Mucosa of descending colon (tissue), 3 donors: ENCODE results near the gene RASA4. TPM values are rescaled to one million over a fixed set of nuclear protein-coding genes. Genes with fewer than 3 reads are reported as not detected.
A peak's percentile ranks its signal among the peaks of the same experiment; 100 is the strongest.
"Not testable (repeated sequence)": the region's sequence is repeated elsewhere in the genome, so short reads cannot be mapped to it uniquely, and the experiment has no call there.

Experiments used
- ATAC-seq: fragments of 200-7000 bp; cut with Tn5 transposase; one replicate; pipeline ENCODE4 v1.9.1; 2020; ENCODE audit warnings: mild to moderate bottlenecking, moderate library complexity
- DNase-seq, 3 donors: peaks; one replicate each; pipeline ENCODE4 v3.0.0-alpha.2; 2020
- H3K36me3 ChIP-seq: fragments of 200-600 bp; one replicate; pipeline ENCODE4 v1.8.0; 2021; ENCODE audit warnings: low read depth, mild to moderate bottlenecking
- H3K4me1 ChIP-seq: fragments of 200-600 bp; one replicate; pipeline ENCODE4 v1.8.0; 2021; ENCODE audit warnings: low read depth, mild to moderate bottlenecking
- H3K4me3 ChIP-seq: fragments of 200-600 bp; one replicate; pipeline ENCODE4 v1.8.0; 2021; ENCODE audit warnings: mild to moderate bottlenecking
- H3K9me3 ChIP-seq: fragments of 200-600 bp; one replicate; pipeline ENCODE4 v1.8.0; 2021; ENCODE audit warnings: mild to moderate bottlenecking
- intact Hi-C, 2 donors: fragments of 100-400 bp; cut with DNase I in 1 of 2; cut with micrococcal nuclease in 1 of 2; formaldehyde crosslinking; loops; one replicate each; pipeline versions ENCODE4 v1.11.0 to v1.11.1; 2022; cut with DNase I, micrococcal nuclease
- long read RNA-seq, 2 donors: library from polyadenylated mRNA; unstranded; transcript quantifications; one replicate each; pipeline ENCODE4 v2.0.0, GENCODE V29; 2019 to 2021
- total RNA-seq, 3 donors: library from RNA; stranded (reverse); fragmentation: NEBNext Ultra II Directional in 2 of 3; extraction: Animal tissue kit (Norgen Biotek cat#: 25700) in 2 of 3; gene quantifications; one replicate each; pipeline versions ENCODE4 v1.2.1 to v1.2.4, GENCODE V29; 2021 to 2023
- donor health status: DM: no; HTN: no; CAD: no; lungs with moderate emphysema.
- donor health status: DM: no; HTN: no; CAD: no.
- donor health status: DM: no; HTN: yes; CAD: no.

The RASA4 gene
- 10 to 100 TPM; 18.3 to 68.4 (median 21.5) TPM for total RNA-seq
- long read RNA-seq, donor 1, full-length matches to known transcripts = 31 of 70 reads
- long read RNA-seq, donor 1, partial matches to known transcripts = 17 of 70 reads
- long read RNA-seq, donor 1, other reads (novel, unspliced or antisense) = 22 of 70 reads
- long read RNA-seq, donor 2, full-length matches to known transcripts = 1 of 3 reads
- long read RNA-seq, donor 2, partial matches to known transcripts = 2 of 3 reads
- long read RNA-seq, donor 2, other reads (novel, unspliced or antisense) = 0 of 3 reads

DNA sequence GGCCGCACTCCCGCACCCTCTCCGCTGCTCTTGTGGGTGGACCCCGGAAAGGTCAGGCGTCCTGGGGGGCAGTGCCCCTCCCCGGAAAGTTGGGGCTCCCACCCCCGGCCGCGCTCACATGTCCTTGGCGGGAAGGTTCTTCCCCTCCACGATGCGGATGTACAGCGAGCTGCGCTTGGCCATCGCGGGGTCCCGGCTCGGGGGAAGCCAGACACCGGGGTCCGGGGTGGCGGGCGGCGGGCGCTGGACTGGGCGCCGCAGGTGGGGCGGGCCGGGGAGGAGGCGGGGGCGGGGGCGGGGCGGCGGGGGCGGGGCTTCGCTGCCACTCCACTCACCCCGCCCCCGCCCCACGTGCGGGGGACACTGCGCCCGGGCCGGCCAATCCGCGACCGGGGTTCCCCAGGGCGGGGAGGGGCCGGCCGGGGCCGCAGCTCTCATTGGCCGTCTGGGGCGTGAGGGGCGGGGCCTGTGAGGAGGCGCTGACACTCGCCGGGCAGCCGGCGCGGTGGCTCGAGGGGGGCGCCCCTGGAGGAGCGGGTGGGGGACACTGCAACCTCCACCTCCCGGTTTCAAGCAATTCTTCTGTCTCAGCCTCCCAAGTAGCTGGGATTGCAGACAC lies at the start of gene RASA4:
TSS of gene RASA4 (minus strand) at position 250 of the 619 bp plus-strand sequence. CDS start at position 183, 67 bp downstream.
- H3K4me3 ChIP-seq, H3K4me1 ChIP-seq, H3K9me3 ChIP-seq, H3K36me3 ChIP-seq, intact Hi-C loops: not testable (repeated sequence)
- peak; percentile 16 to 75 (median 71) for DNase-seq
- peak; percentile 97 for ATAC-seq

DNA sequence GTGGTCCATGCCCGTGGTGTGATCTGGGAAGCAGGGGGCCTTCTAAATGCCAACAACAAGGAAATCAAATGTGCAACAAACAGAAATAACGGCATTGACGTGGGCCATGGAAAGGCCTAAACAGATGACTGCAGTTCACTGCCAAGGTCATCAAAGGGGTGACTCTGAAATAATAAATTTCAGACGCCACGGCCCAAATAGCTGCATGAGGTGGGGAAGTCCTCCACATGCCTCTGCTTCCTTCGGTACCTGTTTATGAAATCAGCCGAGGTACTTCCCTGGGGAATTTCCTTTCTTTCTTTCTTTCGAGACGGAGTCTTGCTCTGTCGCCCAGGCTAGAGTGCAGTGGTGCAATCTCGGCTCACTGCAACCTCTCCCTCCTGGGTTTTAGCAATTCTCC lies 48.2 kb upstream of the RASA4 start:
- DNase-seq, ATAC-seq, H3K36me3 ChIP-seq, H3K4me1 ChIP-seq, H3K9me3 ChIP-seq, H3K4me3 ChIP-seq, intact Hi-C loops: not testable (repeated sequence)

DNA sequence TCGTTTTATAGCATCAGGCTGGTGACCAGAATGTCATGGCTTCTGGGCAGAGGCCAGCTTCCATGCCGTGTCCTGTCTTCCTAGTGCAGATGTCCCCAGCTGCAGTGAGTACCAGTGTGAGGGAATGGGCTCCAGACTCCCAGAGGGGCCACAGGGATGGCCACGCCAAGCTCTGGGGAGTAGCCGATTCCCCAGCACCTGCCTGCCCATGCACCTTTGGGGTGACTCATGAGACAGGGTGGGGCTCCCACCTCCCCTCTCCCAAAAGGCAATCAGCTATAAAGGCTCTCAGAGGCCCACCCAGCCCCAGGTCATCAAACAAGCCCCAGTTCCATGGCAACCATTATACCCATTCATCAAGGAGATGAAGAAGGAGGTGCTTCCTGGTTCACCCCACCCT lies 33.4 kb upstream of the RASA4 start, which contains the start of gene SPDYE2B:
TSS of gene SPDYE2B (plus strand) at position 396 of the 400 bp plus-strand sequence. CDS start 2,030 bp downstream, outside the sequence.
- H3K9me3 ChIP-seq, H3K4me3 ChIP-seq, H3K4me1 ChIP-seq, DNase-seq, H3K36me3 ChIP-seq, intact Hi-C loops, ATAC-seq: not testable (repeated sequence)

DNA sequence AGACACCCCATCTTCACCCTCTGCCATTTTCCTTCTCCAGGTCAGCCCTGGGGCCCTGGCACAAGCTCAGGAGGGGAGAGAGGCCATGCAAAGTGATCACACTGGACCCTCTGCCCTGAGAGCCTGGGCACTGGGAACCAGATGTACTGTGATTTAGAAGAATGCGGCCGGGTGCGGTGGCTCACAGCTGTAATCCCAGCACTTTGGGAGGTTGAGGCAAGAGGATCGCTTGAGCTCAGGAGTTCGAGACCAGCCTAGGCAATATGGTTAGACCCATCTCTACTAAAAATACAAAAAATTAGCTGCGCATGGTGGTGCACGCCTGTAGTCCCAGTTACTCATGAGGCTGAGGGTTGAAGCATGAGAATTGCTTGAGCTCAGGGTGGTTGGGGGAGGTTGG lies 31.3 kb upstream of the RASA4 start:
- H3K4me3 ChIP-seq, H3K36me3 ChIP-seq, H3K9me3 ChIP-seq, H3K4me1 ChIP-seq, ATAC-seq, intact Hi-C loops: not testable (repeated sequence)
- peak in 1 of 3 donors; percentile 17 for DNase-seq

GRCh38 chr7:102643404-102643803 lies 26.8 kb upstream of the RASA4 start:
- H3K9me3 ChIP-seq, H3K36me3 ChIP-seq, DNase-seq, intact Hi-C loops, H3K4me3 ChIP-seq, ATAC-seq, H3K4me1 ChIP-seq: not testable (repeated sequence)

GRCh38 chr7:102642691-102643090 lies 26.1 kb upstream of the RASA4 start, which contains the start of gene UPK3BL1:
Gene UPK3BL1 (minus strand): TSS chr7:102642791. CDS start chr7:102642741, 50 bp downstream.
- intact Hi-C loops, H3K9me3 ChIP-seq, H3K4me1 ChIP-seq, H3K4me3 ChIP-seq, H3K36me3 ChIP-seq, DNase-seq, ATAC-seq: not testable (repeated sequence)

DNA sequence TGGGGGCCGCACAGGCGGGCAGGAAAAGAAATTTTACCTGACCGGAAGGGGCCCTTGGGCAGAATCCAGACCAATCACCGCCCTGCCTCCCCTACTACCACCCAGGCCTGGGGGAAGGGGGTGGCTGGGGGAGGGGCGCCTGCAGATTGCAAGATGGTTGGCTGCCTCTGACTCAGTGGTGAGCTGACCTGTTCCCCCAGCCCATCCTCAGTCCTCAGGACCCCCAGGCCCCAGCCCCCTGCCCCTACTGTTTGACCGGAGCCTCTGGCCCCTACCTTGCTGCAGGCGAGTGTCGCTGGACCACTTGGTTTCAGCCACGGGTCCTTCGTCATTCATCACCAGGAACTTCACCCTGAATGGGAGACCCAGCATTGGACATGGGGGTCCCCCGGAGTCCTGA lies 22.3 kb upstream of the RASA4 start:
- H3K9me3 ChIP-seq, H3K4me3 ChIP-seq, H3K36me3 ChIP-seq, intact Hi-C loops, H3K4me1 ChIP-seq, ATAC-seq: not testable (repeated sequence)
- peak in 2 of 3 donors; percentile 27 to 36 for DNase-seq

- H3K36me3 ChIP-seq, H3K4me1 ChIP-seq, ATAC-seq, H3K4me3 ChIP-seq, H3K9me3 ChIP-seq, intact Hi-C loops: not testable (repeated sequence)
- peak in 1 of 3 donors; percentile 19 for DNase-seq
These were observed 20.4 kb upstream of the RASA4 start for GRCh38 chr7:102636956-102637355.

- ATAC-seq = peak; percentile 32
These were observed 18.8 kb upstream of the RASA4 start for GRCh38 chr7:102635354-102635753.

DNA sequence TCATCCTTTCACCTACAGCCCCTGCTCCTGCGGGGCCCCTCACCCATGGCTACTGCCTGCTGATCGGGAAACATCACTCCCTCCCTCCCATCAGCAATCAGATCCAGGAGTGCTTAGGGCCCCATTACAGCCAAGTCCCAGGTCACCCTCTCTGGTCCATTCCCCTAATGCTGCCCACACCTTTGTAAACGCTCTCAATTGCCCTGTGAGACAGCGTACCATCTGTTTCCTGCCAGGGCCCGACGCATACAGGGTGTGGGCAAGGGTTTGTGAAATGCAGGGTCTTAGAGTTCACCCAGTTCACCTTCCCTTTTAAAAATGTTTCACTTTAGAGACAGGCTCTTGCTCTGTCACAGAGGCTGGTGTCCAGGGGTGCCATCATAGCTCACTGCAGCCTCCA lies 17.7 kb upstream of the RASA4 start:
- peak; percentile 55 for ATAC-seq
- H3K36me3 ChIP-seq, H3K4me3 ChIP-seq, H3K9me3 ChIP-seq, H3K4me1 ChIP-seq, intact Hi-C loops: not testable (repeated sequence)
- peak in 1 of 3 donors; percentile 12 for DNase-seq

More at GRCh38 chr7:102635354-102635753, 18.8 kb upstream of the RASA4 start:
- H3K4me3 ChIP-seq, H3K9me3 ChIP-seq, DNase-seq, H3K36me3 ChIP-seq, H3K4me1 ChIP-seq, intact Hi-C loops: not testable (repeated sequence)

DNA sequence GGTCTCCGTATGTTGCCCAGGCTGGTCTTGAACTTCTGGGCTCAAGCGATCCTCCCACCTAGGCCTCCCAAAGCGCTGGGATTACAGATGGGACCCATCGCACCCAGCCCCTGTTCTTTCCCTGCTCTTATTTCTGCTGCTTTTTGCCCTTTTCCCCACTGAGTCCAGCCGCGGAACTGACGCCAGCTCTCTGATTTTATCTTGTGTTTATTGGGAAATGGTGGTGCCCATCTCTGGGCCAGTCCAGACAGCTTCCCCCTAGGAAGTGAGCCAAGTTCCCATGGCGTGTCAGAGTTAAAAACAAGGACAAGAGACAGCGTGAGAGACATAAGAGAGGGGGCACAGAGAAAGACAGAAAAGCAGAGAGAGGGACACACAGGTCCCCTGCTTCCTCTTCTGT lies 14.1 kb upstream of the RASA4 start:
- not testable (repeated sequence) for ATAC-seq
- peak in 1 of 3 donors; percentile 3 for DNase-seq

DNA sequence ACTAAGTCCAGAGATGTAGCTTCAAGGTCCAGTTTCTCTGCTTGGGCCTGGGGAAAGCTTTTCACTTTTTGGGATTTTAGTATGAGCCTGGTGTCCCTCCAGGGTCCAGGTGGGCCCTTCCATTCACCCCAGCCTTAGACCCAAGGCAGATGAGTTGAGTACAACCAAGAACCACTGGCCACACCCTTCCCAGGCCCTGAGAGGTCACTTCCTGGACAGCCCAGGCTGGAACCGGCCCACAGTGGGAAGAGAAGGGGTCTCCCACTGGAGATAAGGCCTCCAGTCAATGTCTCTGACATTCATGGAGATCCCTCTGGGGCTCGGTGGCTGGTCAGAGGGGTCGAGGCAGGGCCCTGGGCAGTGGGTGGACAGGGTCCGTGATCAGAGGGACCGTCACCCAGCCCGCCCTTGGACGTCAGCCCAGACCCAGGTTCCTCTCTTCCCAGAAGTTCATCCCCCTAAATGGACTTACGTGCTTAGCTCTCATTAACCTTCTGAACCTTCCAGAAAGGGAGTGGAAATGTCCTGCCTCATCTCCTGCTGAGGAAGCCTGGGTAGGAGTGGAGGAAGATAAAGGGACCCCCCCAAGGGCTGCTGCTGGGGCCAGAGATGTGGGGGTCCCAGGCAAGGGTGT lies 10.8 kb upstream of the RASA4 start:
- H3K4me3 ChIP-seq, intact Hi-C loops, H3K9me3 ChIP-seq, H3K4me1 ChIP-seq, H3K36me3 ChIP-seq, ATAC-seq, DNase-seq: not testable (repeated sequence)

More for the DNA sequence above, 14.1 kb upstream of the RASA4 start:
- H3K36me3 ChIP-seq, intact Hi-C loops, H3K4me3 ChIP-seq, H3K4me1 ChIP-seq, H3K9me3 ChIP-seq: not testable (repeated sequence)

- H3K36me3 ChIP-seq, ATAC-seq, intact Hi-C loops, H3K4me1 ChIP-seq, H3K4me3 ChIP-seq, H3K9me3 ChIP-seq: not testable (repeated sequence)
- peak in 1 of 3 donors; percentile 14 for DNase-seq
These were observed 1.6 kb upstream of the RASA4 start for GRCh38 chr7:102618122-102618521.

- H3K4me1 ChIP-seq, H3K4me3 ChIP-seq, H3K36me3 ChIP-seq, intact Hi-C loops, H3K9me3 ChIP-seq, DNase-seq: not testable (repeated sequence)
- peak; percentile 34 for ATAC-seq
These were observed 626 bp downstream of the RASA4 start for GRCh38 chr7:102615930-102616329.
